B cell (primary cell): ENCODE data around the gene HIC2.

Experiments used
- CTCF ChIP-seq: fragments of 200-600 bp; IDR thresholded peaks from one replicate; pipeline ENCODE4 v1.8.0; 2022; ENCODE audit warnings: antibody characterized with exemption, mild to moderate bottlenecking
- EZH2 ChIP-seq: IDR thresholded peaks from 2 replicates; pipeline ENCODE4 v1.6.1; 2012; ENCODE audit warnings: borderline replicate concordance, low read depth, mild to moderate bottlenecking, moderate library complexity, low read length; ENCODE audit not compliant: insufficient read depth, poor library complexity, severe bottlenecking

GRCh38 chr22:21444701-21445436 lies 27.7 kb downstream of the HIC2 start:
- TF ChIP-seq CTCF (no peak), EZH2 (no peak)
